ENCODE results near the gene GALNT12.

DNA sequence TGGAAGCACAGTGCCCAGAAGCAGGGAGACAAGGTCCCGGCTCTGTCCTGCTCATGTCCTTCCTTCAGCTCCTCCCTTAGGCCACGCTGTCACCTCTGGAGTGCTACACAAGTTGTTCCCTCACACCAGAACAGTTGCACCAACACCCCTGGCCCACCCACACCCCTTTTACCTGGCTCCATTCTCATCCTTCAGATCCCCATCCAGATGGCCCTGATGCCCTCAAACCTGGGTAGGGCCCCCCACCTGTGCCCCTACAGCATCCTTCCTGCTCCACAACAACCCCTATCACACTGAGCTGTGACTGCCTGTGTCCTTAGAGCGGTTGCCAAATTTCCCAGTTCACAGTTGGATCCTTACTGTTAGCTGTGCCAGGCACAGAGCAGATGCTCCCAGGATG, 40.3 kb upstream of the GALNT12 start:
- TF ChIP-seq, protein P1, sequence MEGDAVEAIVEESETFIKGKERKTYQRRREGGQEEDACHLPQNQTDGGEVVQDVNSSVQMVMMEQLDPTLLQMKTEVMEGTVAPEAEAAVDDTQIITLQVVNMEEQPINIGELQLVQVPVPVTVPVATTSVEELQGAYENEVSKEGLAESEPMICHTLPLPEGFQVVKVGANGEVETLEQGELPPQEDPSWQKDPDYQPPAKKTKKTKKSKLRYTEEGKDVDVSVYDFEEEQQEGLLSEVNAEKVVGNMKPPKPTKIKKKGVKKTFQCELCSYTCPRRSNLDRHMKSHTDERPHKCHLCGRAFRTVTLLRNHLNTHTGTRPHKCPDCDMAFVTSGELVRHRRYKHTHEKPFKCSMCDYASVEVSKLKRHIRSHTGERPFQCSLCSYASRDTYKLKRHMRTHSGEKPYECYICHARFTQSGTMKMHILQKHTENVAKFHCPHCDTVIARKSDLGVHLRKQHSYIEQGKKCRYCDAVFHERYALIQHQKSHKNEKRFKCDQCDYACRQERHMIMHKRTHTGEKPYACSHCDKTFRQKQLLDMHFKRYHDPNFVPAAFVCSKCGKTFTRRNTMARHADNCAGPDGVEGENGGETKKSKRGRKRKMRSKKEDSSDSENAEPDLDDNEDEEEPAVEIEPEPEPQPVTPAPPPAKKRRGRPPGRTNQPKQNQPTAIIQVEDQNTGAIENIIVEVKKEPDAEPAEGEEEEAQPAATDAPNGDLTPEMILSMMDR (IDR thresholded peaks at IDR 0.05), result no peak
- TF ChIP-seq POLR2A (IDR thresholded peaks at IDR 0.05) (no peak), POLR2AphosphoS5 (IDR thresholded peaks at IDR 0.05) (no peak)

Data from prostate gland (tissue), 2 donors.